Measurements from ENCODE around the gene PLD4.

- TF ChIP-seq CTCF (conservative IDR thresholded peaks at IDR 0.05 in 1 of 2, IDR thresholded peaks at IDR 0.05 in 1 of 2; ENCODE audit: low read depth in 1 of 2, low read length in 2 of 2) (no peak), EZH2 (IDR thresholded peaks at IDR 0.05; ENCODE audit: low read length, missing control alignments) (no peak)
Observed at GRCh38 chr14:104977681-104978653, 53.3 kb downstream of the PLD4 start, which contains the start of gene AHNAK2.

Measured in fibroblast of lung (primary cell).